OCI-LY1 (cell line): ENCODE results near the gene TWF1.

ENCODE experiments used
- H2AFZ ChIP-seq: fragments of 200-600 bp; sonication (generic), shearing (Covaris generic); 2 replicates; pipeline ENCODE4 v1.6.0; 2014; ENCODE audit warnings: antibody characterized with exemption, mild to moderate bottlenecking, low read length
- H3F3A ChIP-seq: fragments of 200-600 bp; sonication (generic), shearing (Covaris generic); 2 replicates; pipeline ENCODE4 v1.6.0; 2014; ENCODE audit warnings: mild to moderate bottlenecking, antibody characterized with exemption, low read length, moderate library complexity; ENCODE audit not compliant: insufficient read depth
- H3K27ac ChIP-seq: fragments of 200-600 bp; sonication (generic); 2 replicates; pipeline ENCODE4 v1.5.1; 2014; ENCODE audit warnings: low read length, mixed run types, mild to moderate bottlenecking, low read depth; ENCODE audit not compliant: poor library complexity, severe bottlenecking
- H3K27me3 ChIP-seq: fragments of 200-600 bp; sonication (generic); 2 replicates; pipeline ENCODE4 v1.6.0; 2014; ENCODE audit warnings: antibody characterized with exemption, mild to moderate bottlenecking, low read length, moderate library complexity; ENCODE audit not compliant: insufficient read depth
- H3K36me3 ChIP-seq: fragments of 200-600 bp; sonication (generic); 2 replicates; pipeline ENCODE4 v1.6.1; 2014; ENCODE audit warnings: mild to moderate bottlenecking, antibody characterized with exemption, low read length, moderate library complexity, mixed read lengths; ENCODE audit not compliant: insufficient read depth
- H3K4me1 ChIP-seq: fragments of 200-600 bp; sonication (generic); 2 replicates; pipeline ENCODE4 v1.5.1; 2014; ENCODE audit warnings: mild to moderate bottlenecking, low read length, moderate library complexity; ENCODE audit not compliant: insufficient read depth, severe bottlenecking
- H3K4me2 ChIP-seq: fragments of 200-600 bp; sonication (generic), shearing (Covaris generic); 2 replicates; pipeline ENCODE4 v1.6.1; 2014; ENCODE audit warnings: low read length
- H3K4me3 ChIP-seq: fragments of 200-600 bp; sonication (generic); 2 replicates; pipeline ENCODE4 v1.5.1; 2014; ENCODE audit warnings: low read length, low read depth, mild to moderate bottlenecking, mixed read lengths; ENCODE audit not compliant: poor library complexity, severe bottlenecking
- H3K79me2 ChIP-seq: fragments of 200-600 bp; shearing (Covaris generic); 2 replicates; pipeline ENCODE4 v1.6.1; 2016; ENCODE audit warnings: mixed run types, low read length, mixed read lengths; ENCODE audit not compliant: insufficient read depth
- H3K9ac ChIP-seq: fragments of 200-600 bp; sonication (generic), shearing (Covaris generic); 2 replicates; pipeline ENCODE4 v1.6.1; 2014; ENCODE audit warnings: mild to moderate bottlenecking, low read length, mixed read lengths
- H3K9me2 ChIP-seq: fragments of 200-600 bp; sonication (generic), shearing (Covaris generic); 2 replicates; pipeline ENCODE4 v1.6.1; 2014; ENCODE audit warnings: low read depth, mild to moderate bottlenecking, low read length, mixed read lengths
- H3K9me3 ChIP-seq: fragments of 200-600 bp; shearing (Covaris generic); 2 replicates; pipeline ENCODE4 v1.6.1; 2014; ENCODE audit warnings: low read length, mixed read lengths
- H4K20me1 ChIP-seq: fragments of 200-600 bp; sonication (generic), shearing (Covaris generic); 2 replicates; pipeline ENCODE4 v1.6.0; 2016; ENCODE audit warnings: mild to moderate bottlenecking, low read length; ENCODE audit not compliant: insufficient read depth
- EZH2 ChIP-seq: fragments of 200-600 bp; sonication (generic), shearing (Covaris generic); IDR thresholded peaks from 2 replicates; pipeline ENCODE4 v1.8.0; 2017; ENCODE audit warnings: borderline replicate concordance, mixed run types, mild to moderate bottlenecking, antibody characterized with exemption, low read length, moderate library complexity, mixed read lengths
- TF ChIP-seq, protein P1 (sequence below): fragments of 200-600 bp; sonication (generic), shearing (Covaris generic); IDR thresholded peaks from 2 replicates; pipeline ENCODE4 v1.5.1; 2017; ENCODE audit warnings: mild to moderate bottlenecking, antibody characterized with exemption, low read length, moderate library complexity, mixed read lengths

The TWF1 gene

GRCh38 chr12:43815416-43815815 lies 9.3 kb upstream of the TWF1 start:
- Histone ChIP-seq H4K20me1 (no peaks in the 10 kb centered on the region), H3K4me1 (no peaks in the 10 kb centered on the region), H3K36me3 (no peaks in the 10 kb centered on the region), H3K79me2 (no peaks in the 10 kb centered on the region), H3K9ac (no peak overlapping the region), H2AFZ (no peak overlapping the region), H3K9me2 (no peaks in the 10 kb centered on the region), H3K4me2 (no peak overlapping the region), H3K27ac (no peak overlapping the region), H3K9me3 (no peaks in the 10 kb centered on the region), H3K4me3 (no peak overlapping the region), H3K27me3 (no peaks in the 10 kb centered on the region), H3F3A (no peaks in the 10 kb centered on the region)
- TF ChIP-seq, protein P1, sequence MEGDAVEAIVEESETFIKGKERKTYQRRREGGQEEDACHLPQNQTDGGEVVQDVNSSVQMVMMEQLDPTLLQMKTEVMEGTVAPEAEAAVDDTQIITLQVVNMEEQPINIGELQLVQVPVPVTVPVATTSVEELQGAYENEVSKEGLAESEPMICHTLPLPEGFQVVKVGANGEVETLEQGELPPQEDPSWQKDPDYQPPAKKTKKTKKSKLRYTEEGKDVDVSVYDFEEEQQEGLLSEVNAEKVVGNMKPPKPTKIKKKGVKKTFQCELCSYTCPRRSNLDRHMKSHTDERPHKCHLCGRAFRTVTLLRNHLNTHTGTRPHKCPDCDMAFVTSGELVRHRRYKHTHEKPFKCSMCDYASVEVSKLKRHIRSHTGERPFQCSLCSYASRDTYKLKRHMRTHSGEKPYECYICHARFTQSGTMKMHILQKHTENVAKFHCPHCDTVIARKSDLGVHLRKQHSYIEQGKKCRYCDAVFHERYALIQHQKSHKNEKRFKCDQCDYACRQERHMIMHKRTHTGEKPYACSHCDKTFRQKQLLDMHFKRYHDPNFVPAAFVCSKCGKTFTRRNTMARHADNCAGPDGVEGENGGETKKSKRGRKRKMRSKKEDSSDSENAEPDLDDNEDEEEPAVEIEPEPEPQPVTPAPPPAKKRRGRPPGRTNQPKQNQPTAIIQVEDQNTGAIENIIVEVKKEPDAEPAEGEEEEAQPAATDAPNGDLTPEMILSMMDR = no peak
- TF ChIP-seq EZH2 = no peak

DNA sequence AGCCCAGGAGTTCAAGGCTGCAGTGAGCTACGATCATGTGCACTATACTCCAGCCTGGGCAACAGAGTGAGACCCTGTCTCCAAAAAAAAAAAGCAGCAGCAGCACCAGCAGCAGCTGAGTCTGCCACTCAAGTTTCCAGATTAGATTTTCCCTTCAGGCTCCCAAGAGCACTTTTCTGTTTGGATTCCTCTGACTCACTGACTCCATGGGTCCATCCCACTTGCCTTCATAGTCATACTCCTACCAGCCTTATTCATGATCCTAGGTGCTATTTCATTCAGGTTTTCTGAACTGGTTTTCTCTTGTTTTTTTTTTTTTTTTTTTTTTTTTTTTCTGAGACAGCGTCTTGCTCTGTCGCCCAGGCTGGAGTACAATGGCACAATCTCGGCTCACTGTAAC lies 6.8 kb upstream of the TWF1 start:
- TF ChIP-seq EZH2 = no peak
- TF ChIP-seq, protein P1 = no peak
- H3K4me3 ChIP-seq = no peak overlapping the region
- H3K9me2 ChIP-seq = no peaks in the 10 kb centered on the region
- no peaks in the 10 kb centered on the region for H3K36me3 ChIP-seq
- H4K20me1 ChIP-seq = no peaks in the 10 kb centered on the region
- no peak overlapping the region for H3K9ac ChIP-seq
- no peak overlapping the region for H3K4me2 ChIP-seq
- no peaks in the 10 kb centered on the region for H3K4me1 ChIP-seq
- no peaks in the 10 kb centered on the region for H3K27me3 ChIP-seq
- H3K27ac ChIP-seq = no peak overlapping the region
- no peaks in the 10 kb centered on the region for H3K79me2 ChIP-seq
- no peak overlapping the region for H2AFZ ChIP-seq
- no peaks in the 10 kb centered on the region for H3F3A ChIP-seq
- no peaks in the 10 kb centered on the region for H3K9me3 ChIP-seq

GRCh38 chr12:43812057-43812456 lies 5.9 kb upstream of the TWF1 start:
- Histone ChIP-seq H3K9ac (no peak overlapping the region), H3K79me2 (no peaks in the 10 kb centered on the region), H3K9me2 (no peaks in the 10 kb centered on the region), H3K36me3 (no peaks in the 10 kb centered on the region), H3K27me3 (no peaks in the 10 kb centered on the region), H2AFZ (no peak overlapping the region), H4K20me1 (no peaks in the 10 kb centered on the region), H3K9me3 (no peaks in the 10 kb centered on the region), H3K4me2 (no peak overlapping the region), H3K27ac (no peak overlapping the region), H3K4me1 (peaks cover 5% of the 10 kb centered on the region), H3F3A (no peaks in the 10 kb centered on the region), H3K4me3 (no peak overlapping the region)
- TF ChIP-seq, protein P1 = no peak
- TF ChIP-seq EZH2 = no peak
